Thyroid gland (tissue), 4 donors: ENCODE data around the gene RRM2.

ENCODE experiments used
- CTCF ChIP-seq, 6 experiments: fragments of 200-600 bp in 3 of 6; fragments of 450-650 bp in 3 of 6; sonication (generic) in 3 of 6; IDR thresholded peaks; one replicate each; pipeline ENCODE4 v1.5.1; 2016 to 2019; ENCODE audit warnings: antibody characterized with exemption in 6 of 6, mild to moderate bottlenecking in 2 of 6, inconsistent platforms in 1 of 6, moderate library complexity in 1 of 6
- POLR2A ChIP-seq, 2 donors: fragments of 450-650 bp; IDR thresholded peaks; one replicate each; pipeline ENCODE4 v1.6.1; 2017; ENCODE audit warnings: antibody characterized with exemption in 2 of 2, mild to moderate bottlenecking in 2 of 2, moderate library complexity in 1 of 2

- no peak for TF ChIP-seq CTCF (IDR thresholded peaks at IDR 0.05)
- no peak for TF ChIP-seq POLR2A (IDR thresholded peaks at IDR 0.05)
These were observed 51.6 kb downstream of the RRM2 start for GRCh38 chr2:10174173-10174572.
